Osteocyte (in vitro differentiated cells): ENCODE measurements around the gene MRAS. TPM values are rescaled to one million over a fixed set of nuclear protein-coding genes. Genes with fewer than 3 reads are reported as not detected.

Source experiments
- DNase-seq: peaks from one replicate; pipeline ENCODE4 v3.0.0; 2021; ENCODE audit warnings: mixed read lengths; ENCODE audit not compliant: unreplicated experiment; ENCODE audit errors: extremely low spot score
- H3K27ac Mint-ChIP-seq: one replicate; pipeline ENCODE4 v1.8.0; 2021; ENCODE audit warnings: mild to moderate bottlenecking, mixed read lengths; ENCODE audit not compliant: unreplicated experiment
- H3K27me3 Mint-ChIP-seq: one replicate; pipeline ENCODE4 v1.8.0; 2021; ENCODE audit warnings: mixed read lengths; ENCODE audit not compliant: unreplicated experiment
- H3K36me3 Mint-ChIP-seq: one replicate; pipeline ENCODE4 v1.8.0; 2021; ENCODE audit warnings: mixed read lengths; ENCODE audit not compliant: unreplicated experiment
- H3K4me1 Mint-ChIP-seq: one replicate; pipeline ENCODE4 v1.8.0; 2021; ENCODE audit warnings: mixed read lengths; ENCODE audit not compliant: unreplicated experiment
- H3K4me3 Mint-ChIP-seq: one replicate; pipeline ENCODE4 v1.8.0; 2021; ENCODE audit warnings: mild to moderate bottlenecking, moderate library complexity, mixed read lengths; ENCODE audit not compliant: unreplicated experiment
- H3K9me3 Mint-ChIP-seq: one replicate; pipeline ENCODE4 v1.8.0; 2021; ENCODE audit warnings: mixed read lengths; ENCODE audit not compliant: unreplicated experiment
- total RNA-seq: library from RNA; stranded (reverse); gene quantifications from 2 replicates; pipeline ENCODE4 v1.2.1, GENCODE V29; 2021
- TF ChIP-seq, protein P1 (sequence below): fragments of 200-600 bp; sonication (generic); IDR thresholded peaks from 2 replicates; pipeline ENCODE4 v1.5.0; 2021; ENCODE audit warnings: antibody characterized with exemption, mild to moderate bottlenecking, moderate library complexity

Gene MRAS
- total RNA-seq, 1 donor from 2014 or later = 25.5 TPM

DNA sequence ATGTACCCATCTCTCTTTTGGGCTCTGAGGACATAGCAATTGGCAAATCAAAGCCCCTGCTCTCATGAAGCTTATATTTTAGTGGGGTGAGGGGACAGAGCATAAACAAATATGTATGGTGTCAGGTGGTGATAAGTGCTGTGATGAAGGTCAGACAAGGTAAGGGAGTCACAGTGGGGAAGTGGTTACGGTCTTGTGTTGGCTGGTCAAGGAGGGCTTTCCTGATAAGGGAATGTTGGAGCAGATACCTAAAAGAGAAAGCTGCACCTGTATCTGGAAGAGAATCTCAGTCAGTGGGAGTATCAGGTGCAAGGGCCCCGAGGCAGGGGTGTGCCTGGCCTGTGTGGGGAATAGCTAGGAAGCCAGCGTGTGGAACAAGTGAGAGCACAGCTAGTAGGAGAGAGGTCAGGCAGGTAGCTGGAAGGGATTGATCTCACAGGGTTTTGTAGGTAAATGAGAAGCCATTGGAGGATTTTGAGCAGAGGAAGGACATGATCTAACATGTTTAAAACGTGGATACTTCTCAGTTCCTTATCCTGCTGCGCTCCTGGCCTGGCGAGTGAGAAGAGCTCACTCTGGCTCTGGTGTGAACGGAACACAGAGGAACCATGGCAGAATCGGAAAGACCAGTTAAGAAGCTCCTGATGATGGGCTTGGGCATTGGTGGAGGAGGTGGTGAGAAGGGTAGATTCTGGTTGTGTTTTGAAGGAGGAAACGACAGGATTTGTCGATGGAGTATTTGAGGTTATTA, 35.5 kb downstream of the MRAS start:
- Mint-ChIP-seq H3K36me3 (peaks cover 9% of the 10 kb centered on the region), H3K4me1 (peaks cover 12% of the 10 kb centered on the region), H3K9me3 (no peaks in the 10 kb centered on the region), H3K27ac (no peak overlapping the region), H3K27me3 (no peaks in the 10 kb centered on the region), H3K4me3 (no peak overlapping the region)
- no peak for DNase-seq
- TF ChIP-seq, protein P1, sequence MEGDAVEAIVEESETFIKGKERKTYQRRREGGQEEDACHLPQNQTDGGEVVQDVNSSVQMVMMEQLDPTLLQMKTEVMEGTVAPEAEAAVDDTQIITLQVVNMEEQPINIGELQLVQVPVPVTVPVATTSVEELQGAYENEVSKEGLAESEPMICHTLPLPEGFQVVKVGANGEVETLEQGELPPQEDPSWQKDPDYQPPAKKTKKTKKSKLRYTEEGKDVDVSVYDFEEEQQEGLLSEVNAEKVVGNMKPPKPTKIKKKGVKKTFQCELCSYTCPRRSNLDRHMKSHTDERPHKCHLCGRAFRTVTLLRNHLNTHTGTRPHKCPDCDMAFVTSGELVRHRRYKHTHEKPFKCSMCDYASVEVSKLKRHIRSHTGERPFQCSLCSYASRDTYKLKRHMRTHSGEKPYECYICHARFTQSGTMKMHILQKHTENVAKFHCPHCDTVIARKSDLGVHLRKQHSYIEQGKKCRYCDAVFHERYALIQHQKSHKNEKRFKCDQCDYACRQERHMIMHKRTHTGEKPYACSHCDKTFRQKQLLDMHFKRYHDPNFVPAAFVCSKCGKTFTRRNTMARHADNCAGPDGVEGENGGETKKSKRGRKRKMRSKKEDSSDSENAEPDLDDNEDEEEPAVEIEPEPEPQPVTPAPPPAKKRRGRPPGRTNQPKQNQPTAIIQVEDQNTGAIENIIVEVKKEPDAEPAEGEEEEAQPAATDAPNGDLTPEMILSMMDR = no peak

DNA sequence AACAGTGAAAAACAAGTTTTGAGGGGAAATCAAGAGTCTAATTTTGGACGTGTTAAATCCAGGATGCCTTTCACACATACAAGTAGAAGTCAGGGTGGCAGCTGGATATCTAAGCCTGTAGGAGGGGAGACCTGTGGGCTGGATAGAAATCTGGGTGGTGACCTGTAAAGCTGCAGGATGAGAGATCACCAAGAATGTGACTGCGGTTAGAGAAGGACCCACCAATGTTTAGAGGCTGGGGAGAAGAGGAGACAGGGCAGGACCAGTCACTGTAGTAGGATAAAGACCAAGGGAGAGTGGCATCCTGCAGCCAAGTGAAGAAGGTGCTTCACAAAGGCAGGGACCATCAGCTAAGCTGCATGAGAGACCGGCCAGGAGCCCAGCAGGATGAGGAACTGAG, 36.2 kb downstream of the MRAS start:
- Mint-ChIP-seq H3K27me3 (no peaks in the 10 kb centered on the region), H3K4me3 (no peak overlapping the region), H3K4me1 (peaks cover 15% of the 10 kb centered on the region), H3K27ac (no peak overlapping the region), H3K9me3 (no peaks in the 10 kb centered on the region), H3K36me3 (peaks cover 6% of the 10 kb centered on the region)
- TF ChIP-seq, protein P1 = no peak
- no peak for DNase-seq

DNA sequence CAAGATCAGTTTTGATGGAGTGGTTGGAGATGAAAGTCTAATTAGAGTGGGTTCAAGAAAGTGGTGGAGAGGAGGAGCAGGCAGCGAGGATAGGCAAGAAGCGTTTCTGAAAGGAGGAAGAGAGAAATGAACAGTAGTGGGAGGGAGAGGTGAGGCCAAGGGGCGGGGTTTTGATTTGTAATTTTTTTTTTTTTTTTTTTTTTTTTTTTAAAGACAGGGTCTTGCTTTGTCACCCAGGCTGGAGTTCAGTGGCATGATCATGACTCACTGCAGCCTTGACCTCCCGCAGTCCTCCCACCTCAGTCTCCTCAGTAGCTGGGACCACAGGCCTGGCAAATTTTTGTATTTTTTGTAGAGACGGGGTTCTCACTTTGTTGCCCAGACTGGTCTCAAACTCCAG, 36.6 kb downstream of the MRAS start:
- TF ChIP-seq, protein P1 = no peak
- no peaks in the 10 kb centered on the region for H3K9me3 Mint-ChIP-seq
- DNase-seq = no peak
- H3K4me1 Mint-ChIP-seq = peaks cover 19% of the 10 kb centered on the region
- H3K36me3 Mint-ChIP-seq = peaks cover 6% of the 10 kb centered on the region
- H3K27me3 Mint-ChIP-seq = no peaks in the 10 kb centered on the region
- H3K27ac Mint-ChIP-seq = no peak overlapping the region
- H3K4me3 Mint-ChIP-seq = no peak overlapping the region

DNA sequence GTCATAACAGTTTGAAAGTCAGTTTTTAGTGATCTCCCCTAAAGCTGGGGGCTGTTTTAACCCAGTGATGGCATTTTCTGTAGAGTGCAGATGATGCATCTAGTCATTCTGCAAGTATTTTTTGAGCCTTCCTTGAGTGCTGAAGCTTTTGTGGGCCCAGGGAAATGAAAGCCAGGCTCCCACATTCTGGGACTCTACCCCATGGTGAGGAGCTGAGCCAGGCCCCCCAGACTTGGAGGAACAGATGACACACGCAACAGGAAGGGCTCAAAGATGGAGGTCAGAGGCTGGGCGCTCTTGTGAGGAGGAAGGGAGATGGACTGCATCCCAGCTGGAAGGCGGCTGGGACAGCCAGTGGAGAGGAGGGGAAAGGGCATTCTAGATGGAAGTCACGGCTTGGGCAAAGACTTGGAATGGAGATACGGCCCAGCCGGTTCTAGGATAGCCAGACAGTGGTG, 40.8 kb downstream of the MRAS start:
- TF ChIP-seq, protein P1 = no peak
- no peak overlapping the region for H3K27ac Mint-ChIP-seq
- no peak for DNase-seq
- H3K4me3 Mint-ChIP-seq = no peak overlapping the region
- H3K27me3 Mint-ChIP-seq = no peaks in the 10 kb centered on the region
- no peaks in the 10 kb centered on the region for H3K9me3 Mint-ChIP-seq
- peaks cover 18% of the 10 kb centered on the region for H3K4me1 Mint-ChIP-seq
- peaks cover 4% of the 10 kb centered on the region for H3K36me3 Mint-ChIP-seq

DNA sequence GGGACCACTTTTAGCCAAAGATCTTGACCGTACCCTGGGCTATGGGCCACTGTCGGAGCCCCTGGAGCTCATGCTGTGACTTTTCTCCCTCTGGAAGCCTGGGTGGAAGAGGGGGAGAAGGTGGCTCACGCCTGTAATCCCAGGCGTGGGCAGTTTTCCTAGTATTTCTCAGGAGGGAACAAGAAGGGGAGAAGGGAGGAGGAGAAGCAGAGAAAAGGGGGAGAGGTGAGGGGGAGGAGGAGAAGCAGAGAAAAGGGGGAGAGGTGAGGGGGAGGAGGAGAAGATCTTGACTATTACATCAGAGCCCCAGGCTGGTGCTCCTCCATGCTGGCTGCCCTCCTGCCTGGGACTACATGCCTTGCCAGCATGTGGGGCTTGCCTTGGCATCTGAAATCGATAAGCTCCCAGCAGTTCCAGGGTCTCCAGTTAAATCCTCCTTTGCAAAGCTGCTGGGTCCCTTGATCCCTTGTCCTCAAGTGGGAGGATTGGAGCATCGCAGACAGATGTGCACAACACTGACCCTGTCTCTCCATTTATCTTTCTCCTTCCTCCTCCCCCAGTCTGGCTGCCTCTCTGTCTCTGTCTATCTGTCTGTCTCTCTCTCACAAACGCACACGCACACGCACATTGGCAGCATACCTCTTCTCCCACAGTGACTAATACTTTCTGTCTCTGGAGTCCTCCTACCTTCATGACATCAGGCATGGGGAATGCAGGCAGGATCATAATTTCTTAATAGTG, 41.6 kb downstream of the MRAS start:
- Mint-ChIP-seq H3K4me3 (no peak overlapping the region), H3K9me3 (no peaks in the 10 kb centered on the region), H3K27me3 (no peaks in the 10 kb centered on the region), H3K4me1 (peaks cover 18% of the 10 kb centered on the region), H3K36me3 (peaks cover 2% of the 10 kb centered on the region), H3K27ac (no peak overlapping the region)
- DNase-seq = no peak
- TF ChIP-seq, protein P1 = no peak
